Activated CD4-positive, CD25-positive, alpha-beta regulatory T cell (primary cell): ENCODE data around the gene PAWR.
"Not testable (repeated sequence)": the region's sequence is repeated elsewhere in the genome, so short reads cannot be mapped to it uniquely, and the experiment has no call there.

ENCODE experiments used
- DNase-seq, 4 experiments: peaks; one replicate each; lab custom pipeline; 2025; lab: John Stamatoyannopoulos, UW

PAWR gene

DNA sequence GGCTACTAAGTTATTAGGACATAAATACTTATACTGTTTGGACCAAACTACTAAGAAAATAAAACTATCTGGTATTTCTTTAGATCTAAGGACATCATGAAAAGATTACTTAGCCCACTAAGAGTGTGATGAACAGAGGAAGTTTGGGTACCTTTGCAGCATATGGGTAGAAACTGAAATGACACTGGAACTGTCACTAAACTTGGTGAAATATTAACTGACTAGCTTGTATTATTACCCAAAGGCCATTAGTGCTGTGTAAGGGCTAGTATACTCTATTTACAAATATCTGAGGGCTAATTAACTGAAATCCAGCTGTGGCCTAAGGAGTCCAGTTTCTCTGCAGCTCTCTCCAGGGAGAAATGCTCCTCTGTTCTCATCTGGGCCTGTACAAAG lies 45.5 kb downstream of the PAWR start:
- DNase-seq: no peak

DNA sequence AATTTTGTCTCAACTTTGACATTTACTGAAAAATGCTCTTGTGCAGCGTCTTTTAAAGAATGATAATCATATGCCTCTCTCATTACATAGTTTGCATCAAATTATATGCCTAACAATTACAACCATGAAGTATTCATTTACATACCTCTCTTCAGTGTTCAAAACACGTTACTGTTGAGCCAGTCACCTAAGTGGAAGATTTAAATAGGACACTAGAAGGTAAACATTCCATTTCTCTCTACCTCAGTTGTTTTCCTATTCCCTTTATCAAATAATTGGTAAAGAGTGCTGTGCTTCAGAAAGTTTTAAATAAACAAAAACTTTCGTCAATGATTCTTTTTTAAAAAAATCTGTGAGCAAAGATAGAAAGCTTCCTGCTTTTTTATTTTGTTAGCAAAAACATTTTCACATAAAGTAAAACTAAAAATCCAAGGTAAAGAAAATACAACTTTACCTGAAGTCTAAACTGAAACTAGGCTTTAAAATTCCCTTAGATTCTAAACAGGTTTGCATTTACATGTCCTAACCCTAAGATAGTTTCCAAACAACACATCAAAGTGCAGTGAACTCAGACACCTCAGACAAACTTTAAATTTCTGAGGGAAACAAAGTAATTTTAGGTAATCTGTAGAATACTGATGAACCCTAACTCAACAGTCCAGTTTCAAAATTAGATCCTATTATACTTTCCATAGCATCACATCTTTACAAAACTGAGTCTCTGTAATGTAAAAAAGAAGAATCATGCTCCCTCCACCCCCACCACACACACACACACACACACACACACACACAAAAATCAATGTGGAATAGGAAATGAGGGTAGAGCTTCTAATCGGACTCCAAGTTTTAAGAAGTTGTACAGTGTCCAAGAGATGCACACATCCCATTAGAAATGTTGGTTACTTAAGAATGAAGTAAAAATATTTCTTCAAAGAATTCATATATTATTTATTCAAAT lies 46.2 kb downstream of the PAWR start:
- DNase-seq: no peak

DNA sequence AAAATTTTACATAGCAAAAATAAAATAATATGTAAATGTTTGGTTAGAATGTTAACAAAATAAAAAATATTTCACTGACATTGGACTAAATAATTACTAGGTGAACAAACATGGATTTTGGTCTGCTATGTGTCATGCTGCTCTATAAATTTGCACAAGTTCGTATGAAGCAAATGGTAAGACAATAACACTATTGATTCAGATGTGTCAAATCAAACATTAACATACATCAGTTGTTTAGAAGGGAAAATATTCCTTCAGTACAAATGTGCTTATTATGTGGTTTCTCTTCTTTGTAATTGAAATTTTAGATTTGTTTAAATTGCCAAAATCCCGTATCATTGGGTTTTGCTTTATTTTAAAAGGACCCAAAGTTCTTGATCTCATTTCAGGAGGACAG lies 46.9 kb downstream of the PAWR start:
- DNase-seq: no peak

DNA sequence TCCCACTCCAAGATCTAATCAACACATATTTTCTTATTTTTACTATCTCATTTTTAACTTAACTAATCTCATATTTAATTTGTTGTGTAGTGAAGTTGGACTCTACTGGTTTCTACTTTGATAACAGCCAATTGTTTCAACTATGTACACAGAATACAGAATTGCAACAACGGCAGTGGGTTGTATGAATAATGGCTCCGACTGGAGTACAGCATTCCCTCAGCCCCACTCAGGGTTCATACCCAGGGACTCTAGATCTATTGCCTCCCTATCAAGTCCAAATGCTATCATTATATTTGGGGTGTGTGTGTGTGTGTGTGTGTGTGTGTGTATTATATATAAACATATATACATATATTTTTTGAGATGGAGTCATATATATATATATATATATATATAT lies 52.3 kb downstream of the PAWR start:
- no peak for DNase-seq

DNA sequence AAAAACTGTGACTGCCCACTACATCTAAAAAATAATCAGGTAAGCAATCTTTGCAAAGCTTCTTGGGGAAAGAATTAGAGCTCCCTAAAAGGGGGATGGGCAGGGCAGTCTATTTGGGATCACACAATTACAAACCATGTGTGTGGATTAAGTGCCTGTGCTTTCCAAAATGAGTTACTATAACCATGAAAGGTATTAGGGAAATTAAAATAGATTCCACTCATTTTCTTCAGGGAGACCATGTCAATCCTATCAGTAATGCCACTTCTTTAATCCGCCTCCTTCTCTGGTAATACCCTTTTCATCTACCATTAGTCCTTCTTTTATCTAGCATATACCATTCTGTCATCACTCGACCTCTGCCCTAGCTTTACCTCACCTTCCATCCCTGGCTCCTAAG lies 53.7 kb downstream of the PAWR start:
- DNase-seq: no peak

DNA sequence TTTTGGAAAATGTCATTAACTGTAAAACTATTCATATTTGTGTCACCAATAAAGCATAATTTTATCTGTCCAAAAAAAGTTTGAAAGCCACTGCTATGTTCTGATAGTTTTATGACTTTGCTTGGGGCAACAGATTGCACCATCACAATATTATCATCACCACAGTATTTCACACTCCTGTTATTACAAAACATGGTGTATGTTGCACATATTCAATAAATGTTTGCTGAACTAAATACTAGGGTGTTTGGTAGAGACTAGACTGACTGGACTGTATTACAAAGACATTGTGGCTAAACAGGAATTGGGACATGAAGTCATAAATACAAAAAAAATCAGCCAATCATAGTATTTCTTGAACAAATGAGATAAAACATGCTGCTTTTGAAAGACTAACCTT lies 55.1 kb downstream of the PAWR start:
- no peak for DNase-seq

DNA sequence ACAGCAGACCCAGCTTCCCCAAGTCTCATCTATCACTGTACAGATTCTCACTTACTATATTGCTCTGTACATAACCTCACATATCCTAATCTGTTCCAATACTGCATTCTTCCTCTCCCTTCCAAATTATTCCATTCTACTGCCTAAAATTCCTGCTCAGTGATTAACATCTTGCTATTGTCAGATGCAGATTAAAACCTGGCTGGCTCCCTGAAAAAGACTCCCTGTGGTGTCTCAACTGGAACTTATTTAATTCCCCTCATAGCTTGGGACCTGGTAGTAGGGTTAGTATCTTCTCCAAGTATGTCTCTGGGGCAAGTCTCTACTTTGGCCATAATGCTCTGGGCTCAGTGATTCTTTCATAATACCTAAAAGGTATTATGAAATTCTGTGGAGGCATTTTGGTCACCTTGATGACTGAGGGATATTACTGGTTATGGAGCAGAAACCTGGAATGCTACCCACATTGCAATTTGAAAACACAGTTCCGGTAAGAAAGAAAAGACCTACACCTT lies 55.8 kb downstream of the PAWR start:
- no peak for DNase-seq

DNA sequence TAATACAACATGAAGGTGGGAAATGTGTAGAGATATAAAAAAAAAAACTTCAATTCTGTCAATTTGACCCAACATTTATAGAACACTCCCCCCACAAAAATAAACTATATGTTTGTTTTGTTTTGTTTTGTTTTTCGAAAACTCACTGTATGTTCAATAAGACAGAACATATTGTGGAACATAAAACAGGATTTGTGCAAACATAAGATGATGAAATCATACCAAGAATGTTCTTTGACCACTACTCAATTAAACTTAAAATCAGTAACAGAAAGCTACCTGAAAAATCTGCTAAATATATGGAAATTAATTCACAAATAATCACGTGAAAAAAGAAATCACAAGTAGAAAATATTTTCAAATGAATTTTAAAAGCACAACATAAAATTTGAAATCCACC lies 61.2 kb downstream of the PAWR start:
- no peak for DNase-seq

DNA sequence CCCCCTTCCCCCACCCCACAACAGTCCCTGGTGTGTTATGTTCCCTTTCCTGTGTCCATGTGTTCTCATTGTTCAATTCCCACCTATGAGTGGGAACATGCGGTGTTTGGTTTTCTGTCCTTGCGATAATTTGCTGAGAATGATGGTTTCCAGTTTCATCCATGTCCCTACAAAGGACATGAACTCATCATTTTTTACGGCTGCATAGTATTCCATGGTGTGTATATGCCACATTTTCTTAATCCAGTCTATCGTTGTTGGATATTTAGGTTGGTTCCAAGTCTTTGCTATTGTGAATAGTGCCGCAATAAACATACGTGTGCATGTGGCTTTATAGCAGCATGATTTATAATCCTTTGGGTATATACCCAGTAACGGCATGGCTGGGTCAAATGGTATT lies 64.0 kb downstream of the PAWR start:
- DNase-seq: not testable (repeated sequence)

DNA sequence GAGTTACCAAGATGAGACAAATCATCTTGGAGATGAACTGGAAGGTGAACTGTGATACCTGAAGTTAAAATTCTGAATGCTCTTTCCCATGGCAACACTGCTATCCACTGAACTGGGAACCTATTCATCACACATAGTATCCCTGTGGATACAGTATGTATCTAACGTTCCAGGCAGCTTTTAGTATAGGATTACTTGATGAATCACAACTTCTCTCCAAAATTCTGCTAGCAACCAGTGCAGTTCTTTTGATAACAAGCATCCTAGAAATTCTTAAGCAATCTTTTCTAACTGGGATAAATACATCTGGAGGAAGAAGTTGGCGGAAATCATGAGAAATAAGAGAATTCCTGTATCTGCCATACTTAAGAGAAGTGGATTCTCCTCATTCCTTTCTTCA lies 66.4 kb downstream of the PAWR start:
- DNase-seq: no peak

DNA sequence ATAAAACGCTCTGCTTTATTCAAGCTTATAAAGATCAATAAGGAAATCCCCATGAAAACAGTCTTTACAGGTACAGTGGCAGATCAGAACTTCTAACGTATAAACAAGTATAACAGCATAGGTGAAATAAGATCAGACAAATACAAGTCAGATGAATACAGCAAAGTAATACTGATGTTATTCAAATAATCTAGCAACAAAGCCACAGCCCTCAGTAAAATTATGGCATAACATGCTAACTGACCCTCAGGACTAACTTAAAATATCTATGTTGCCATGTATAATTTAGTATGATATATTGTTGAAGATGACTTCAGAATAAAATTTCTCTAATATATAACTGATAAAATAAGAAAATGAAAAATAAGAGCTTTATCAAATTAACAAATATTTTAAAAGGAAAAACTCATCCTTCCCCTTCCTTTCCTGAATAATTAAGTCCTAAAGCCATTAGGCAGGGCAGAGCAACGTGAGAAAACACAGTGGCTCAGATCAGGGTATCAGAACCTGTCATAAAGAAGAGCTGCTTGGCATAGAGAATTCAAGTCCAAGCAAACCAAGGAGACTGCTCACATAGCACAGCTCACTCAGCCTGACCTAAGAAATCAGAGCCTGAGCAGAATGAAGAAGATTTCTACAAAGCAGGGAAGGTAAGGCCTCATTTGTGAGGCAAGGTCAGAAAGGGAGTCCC lies 70.7 kb downstream of the PAWR start:
- no peak for DNase-seq

DNA sequence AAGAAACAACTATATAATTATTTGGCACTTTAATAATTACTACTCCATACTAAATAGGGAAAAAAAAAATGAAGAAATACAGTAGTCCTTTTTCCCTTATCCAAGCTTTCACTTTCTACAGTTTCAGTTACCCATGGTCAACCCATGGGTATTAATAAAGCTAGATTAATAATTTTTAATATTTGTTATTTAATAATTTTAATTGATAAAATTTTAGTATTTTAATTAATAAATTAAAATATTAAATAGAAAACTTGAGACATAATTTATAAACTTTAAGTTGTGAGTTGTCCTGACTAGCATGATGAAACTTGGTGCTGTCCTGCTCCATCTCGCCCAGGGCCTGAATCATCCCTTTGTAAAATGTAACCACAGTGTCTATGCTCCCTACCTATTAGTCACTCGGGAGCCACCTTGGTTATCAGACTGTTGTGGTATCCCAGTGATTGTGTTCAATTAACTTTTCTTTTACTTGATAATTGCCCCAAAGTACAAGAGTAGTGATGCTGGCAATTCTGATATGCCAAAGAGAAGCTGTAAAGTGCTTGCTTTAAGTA lies 71.8 kb downstream of the PAWR start:
- DNase-seq: no peak

DNA sequence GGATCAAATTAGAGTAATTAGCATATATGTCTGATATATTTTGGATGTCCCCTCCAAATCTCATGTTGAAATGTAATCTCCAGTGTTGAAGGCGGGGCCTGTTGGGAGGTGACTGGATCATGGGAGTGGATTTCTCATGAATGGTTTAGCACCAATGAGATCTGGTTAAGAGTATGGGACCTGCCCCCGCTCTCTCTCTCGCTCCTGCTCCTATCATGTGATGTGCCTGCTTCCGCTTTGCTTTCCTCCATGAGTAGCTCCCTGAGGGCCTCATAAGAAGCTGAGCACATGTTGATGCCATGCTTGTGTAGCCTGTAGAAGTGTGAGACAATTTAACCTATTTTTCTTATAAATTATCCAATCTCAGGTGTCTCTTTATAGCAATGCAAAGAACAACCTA lies 73.1 kb downstream of the PAWR start:
- no peak for DNase-seq

DNA sequence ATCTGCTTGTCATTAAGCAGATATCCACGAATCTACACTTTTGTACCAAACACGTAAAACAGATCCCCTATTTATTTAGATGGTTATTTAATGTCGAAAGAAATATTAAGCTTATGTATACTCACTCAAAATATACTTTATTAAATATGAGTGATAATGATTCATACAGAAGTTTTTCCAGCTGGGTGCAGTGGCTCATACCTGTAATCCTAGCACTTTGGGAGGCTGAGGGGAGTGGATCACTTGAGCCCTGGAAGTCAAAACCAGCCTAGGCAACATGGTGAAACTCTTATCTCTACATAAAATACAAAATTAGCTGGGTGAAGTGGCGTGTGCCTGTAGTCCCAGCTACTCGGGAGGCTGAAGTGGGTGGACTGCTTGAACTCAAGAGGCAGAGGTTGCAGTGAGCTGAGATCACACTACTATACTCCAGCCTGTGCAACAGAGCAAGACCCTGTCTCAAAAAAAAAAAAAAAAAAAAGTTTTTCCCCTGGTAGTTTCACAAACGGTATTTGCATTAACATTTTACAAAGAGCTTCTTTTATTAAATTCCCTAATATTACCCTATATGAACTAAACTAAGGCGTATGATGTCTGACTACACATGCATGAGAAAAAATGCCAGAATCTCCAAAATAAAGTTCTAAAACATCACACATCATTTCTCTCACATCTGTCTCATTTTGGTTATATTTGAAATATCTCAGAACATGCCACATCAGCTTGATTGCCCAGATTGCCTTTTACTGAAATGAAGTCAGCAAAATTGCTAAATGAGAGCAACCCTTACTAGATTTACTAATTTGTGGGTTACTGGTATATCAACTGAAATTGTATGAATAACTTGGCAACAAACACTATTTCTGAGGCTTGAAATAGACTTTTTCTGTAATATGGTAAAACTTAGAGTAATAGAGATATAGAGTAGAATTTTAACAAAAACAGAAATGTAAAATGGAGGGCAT lies 74.9 kb downstream of the PAWR start:
- no peak for DNase-seq

DNA sequence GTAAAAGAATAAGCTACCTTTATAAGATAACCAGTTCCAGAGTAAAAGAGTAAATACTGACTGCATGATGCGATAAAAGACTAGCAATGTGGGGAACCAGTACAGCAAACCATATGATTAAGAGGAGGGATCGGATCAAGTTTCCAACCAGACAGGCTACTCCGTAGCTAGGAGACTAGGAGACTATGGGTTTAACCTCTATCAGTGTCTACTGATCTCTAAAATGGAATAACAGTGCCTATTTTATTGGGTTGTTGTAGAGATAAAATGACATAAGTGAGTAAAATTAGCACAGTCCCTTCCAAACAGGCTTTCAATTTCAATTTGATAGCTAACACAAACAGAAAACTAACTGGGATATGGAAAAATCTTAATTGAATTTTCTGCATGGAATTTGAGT lies 76.0 kb downstream of the PAWR start:
- no peak for DNase-seq

DNA sequence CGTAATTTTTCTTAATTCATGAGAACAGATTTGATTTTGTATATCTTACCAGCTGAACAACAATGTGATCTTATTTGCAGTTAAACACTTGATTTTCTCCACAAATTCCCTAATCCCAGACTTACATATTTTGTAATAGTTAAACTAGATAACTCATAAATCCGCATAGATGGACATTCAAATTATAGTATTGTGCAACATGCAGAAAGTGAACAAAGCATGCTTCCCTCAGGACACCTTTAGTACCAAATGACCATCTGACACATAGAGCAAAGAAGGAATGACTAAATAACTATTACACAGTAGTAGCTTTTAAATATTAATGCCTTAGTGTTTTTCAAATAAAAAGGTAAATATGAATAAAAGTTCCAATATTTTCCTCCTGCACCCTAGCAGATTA lies 88.9 kb downstream of the PAWR start:
- DNase-seq: no peak

DNA sequence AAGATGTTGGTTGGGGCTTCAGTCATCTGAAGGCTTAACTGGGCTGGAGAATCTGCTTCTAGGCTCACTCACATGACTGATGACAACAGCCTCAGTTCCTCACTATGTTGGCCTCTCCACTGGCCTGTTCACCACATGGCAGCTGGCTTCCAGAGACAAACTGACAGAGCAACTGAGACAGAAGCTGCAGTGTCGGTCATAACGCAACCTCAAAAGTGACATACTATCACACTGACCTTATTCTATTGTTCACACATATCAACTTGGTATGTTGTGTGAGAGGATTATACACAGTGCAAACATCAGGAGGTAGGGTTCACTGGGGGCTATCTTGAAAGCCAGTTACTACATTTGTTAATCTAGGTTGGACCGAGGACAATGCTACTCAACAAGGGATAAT lies 92.9 kb downstream of the PAWR start:
- DNase-seq: no peak

DNA sequence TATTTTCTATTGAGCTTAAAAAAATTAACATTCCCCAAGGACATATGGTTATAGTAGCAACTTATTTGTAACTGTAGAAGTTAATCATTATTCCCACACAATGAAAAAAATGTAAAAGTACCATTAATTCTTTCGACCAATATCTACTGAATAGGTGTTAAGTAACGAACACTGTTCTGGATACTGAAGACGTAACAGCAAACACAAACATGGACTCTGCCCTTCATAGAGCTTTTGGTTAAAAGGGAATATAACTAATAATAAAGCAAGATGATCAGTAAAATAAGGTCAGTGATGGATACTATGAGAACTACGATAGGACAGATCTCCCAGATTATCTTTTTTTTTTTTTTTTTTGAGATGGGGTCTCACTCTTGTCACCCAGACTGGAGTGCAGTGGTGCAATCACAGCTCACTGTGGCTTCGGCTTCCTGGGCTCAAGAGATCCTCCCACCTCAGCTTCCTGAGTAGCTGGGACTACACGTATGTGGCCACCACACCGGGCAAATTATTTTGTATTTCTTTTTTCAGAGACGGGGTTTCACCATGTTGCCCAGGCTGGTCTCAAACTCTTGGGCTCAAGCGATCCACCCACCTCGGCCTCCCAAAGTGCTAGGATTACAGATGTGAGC lies 93.9 kb downstream of the PAWR start:
- no peak for DNase-seq

DNA sequence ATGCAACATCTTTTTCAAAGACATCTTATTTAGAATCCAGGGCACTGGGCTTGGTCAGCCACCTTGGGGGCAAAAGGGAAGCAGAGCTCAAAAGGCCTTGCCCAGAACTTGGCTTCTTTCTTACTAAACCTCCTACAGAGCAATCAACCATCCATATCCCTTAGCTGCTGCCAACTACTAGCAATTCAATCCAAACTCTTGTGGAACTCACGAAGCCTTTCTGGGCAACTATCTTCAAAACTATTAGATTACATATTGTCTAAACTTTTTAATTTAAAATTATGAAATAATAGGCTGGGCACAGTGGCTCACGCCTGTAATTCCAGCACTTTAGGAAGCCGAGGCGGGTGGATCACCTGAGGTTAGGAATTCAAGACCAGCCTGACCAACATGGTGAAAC lies 95.5 kb downstream of the PAWR start:
- DNase-seq: no peak

DNA sequence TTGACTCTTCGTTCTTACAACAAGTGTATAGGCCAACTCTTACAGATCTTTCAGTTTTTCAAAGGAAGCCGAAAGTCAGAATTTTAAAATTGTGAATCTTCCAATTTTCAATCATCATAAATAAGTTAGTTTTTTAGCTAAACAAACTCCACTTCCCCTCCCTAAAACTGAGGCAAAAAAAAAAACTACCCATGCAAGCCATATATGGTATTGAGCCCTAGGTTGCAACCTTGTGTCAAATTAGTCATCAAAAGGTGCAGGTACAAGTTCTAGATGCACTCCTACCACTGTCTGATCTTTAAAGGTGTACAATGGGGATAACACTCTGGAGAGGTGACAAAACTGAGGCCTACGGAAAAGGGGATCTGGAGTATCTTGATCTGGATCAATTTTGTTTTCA lies 97.9 kb downstream of the PAWR start:
- DNase-seq: no peak

DNA sequence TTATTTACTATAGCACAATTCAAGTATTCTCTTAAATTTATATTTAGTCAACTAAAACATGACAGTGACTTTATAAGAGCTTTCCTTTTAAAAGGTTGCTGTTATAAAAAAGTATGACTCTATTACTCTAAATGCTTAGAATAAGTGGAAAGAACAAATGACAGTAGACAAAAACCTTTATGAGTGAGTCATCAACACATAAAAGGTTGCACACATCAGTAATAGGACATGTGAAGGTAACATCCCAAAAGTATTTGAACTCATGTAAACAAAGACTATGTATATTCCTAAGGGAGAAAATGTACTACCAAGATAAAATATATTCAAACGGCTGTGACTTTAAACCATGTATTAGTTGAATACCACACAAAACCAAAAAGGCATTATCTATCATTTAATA lies 98.8 kb downstream of the PAWR start:
- DNase-seq: no peak
